ENCODE measurements around the gene MRPL28.
"Not testable (repeated sequence)": the region's sequence is repeated elsewhere in the genome, so short reads cannot be mapped to it uniquely, and the experiment has no call there.

The MRPL28 gene

GRCh38 chr16:331181-331814 is 39.0 kb downstream of the MRPL28 start:
- in situ Hi-C loops (cut with HindIII; ENCODE audit: low pct_ligation_motif_present, low pct_unique_long_range_greater_than_20kb, low sequenced_read_pairs): not testable (repeated sequence)

GRCh38 chr16:330741-331140 is 39.6 kb downstream of the MRPL28 start:
- no peak for DNase-seq
- in situ Hi-C loops (cut with HindIII; ENCODE audit: low pct_ligation_motif_present, low pct_unique_long_range_greater_than_20kb, low sequenced_read_pairs): no loop called here

More at GRCh38 chr16:331181-331814, 39.0 kb downstream of the MRPL28 start:
- not testable (repeated sequence) for DNase-seq

- in situ Hi-C loops (cut with HindIII; ENCODE audit: low pct_ligation_motif_present, low pct_unique_long_range_greater_than_20kb, low sequenced_read_pairs): no loop called here
- DNase-seq: no peak
These were observed 44.8 kb downstream of the MRPL28 start for GRCh38 chr16:325375-326145.

GRCh38 chr16:324451-325334 is 45.6 kb downstream of the MRPL28 start:
- DNase-seq: no peak
- in situ Hi-C loops (cut with HindIII; ENCODE audit: low pct_ligation_motif_present, low pct_unique_long_range_greater_than_20kb, low sequenced_read_pairs): no loop called here

- no peak for DNase-seq
- in situ Hi-C loops (cut with HindIII; ENCODE audit: low pct_ligation_motif_present, low pct_unique_long_range_greater_than_20kb, low sequenced_read_pairs): no loop called here
These were observed 46.2 kb downstream of the MRPL28 start for GRCh38 chr16:324201-324450.

- DNase-seq: no peak
- in situ Hi-C loops (cut with HindIII; ENCODE audit: low pct_ligation_motif_present, low pct_unique_long_range_greater_than_20kb, low sequenced_read_pairs): no loop called here
These were observed 47.7 kb downstream of the MRPL28 start for GRCh38 chr16:322476-323143.

GRCh38 chr16:321532-321931 is 48.8 kb downstream of the MRPL28 start:
- in situ Hi-C loops (cut with HindIII; ENCODE audit: low pct_ligation_motif_present, low pct_unique_long_range_greater_than_20kb, low sequenced_read_pairs): no loop called here
- DNase-seq: no peak

- no peak for DNase-seq
- in situ Hi-C loops (cut with HindIII; ENCODE audit: low pct_ligation_motif_present, low pct_unique_long_range_greater_than_20kb, low sequenced_read_pairs): no loop called here
These were observed 50.1 kb downstream of the MRPL28 start for GRCh38 chr16:320206-320605.

- peak; percentile 31 for DNase-seq
- in situ Hi-C loops (cut with HindIII; ENCODE audit: low pct_ligation_motif_present, low pct_unique_long_range_greater_than_20kb, low sequenced_read_pairs): no loop called here
These were observed 51.7 kb downstream of the MRPL28 start for GRCh38 chr16:318628-319027.

GRCh38 chr16:317583-317982 is 52.8 kb downstream of the MRPL28 start:
- in situ Hi-C loops (cut with HindIII; ENCODE audit: low pct_ligation_motif_present, low pct_unique_long_range_greater_than_20kb, low sequenced_read_pairs): no loop called here
- DNase-seq: no peak

All from ACHN (cell line).